HepG2 (cell line): ENCODE measurements around the gene POLR1C. TPM values are rescaled to one million over a fixed set of nuclear protein-coding genes. Genes with fewer than 3 reads are reported as not detected.

Experiments used
- KDM5A ChIP-seq: fragments of 200-600 bp; sonication (generic); IDR thresholded peaks from 2 replicates; pipeline ENCODE4 v1.7.0; 2018; ENCODE audit warnings: antibody characterized with exemption, mild to moderate bottlenecking, low read length, borderline replicate concordance
- POLR2AphosphoS5 ChIP-seq: IDR thresholded peaks from 2 replicates; pipeline ENCODE4 v1.6.1; 2012; ENCODE audit warnings: low read depth, low read length
- RAD21 ChIP-seq: fragments of 450-650 bp; formaldehyde crosslinking; IDR thresholded peaks from 2 replicates; pipeline ENCODE4 v1.5.0; 2020; ENCODE audit warnings: mild to moderate bottlenecking
- RNF2 ChIP-seq: fragments of 450-650 bp; conservative IDR thresholded peaks from 2 replicates; pipeline ENCODE4 v1.6.1; 2016; ENCODE audit warnings: low read depth
- SAFB2 ChIP-seq: sonication (generic); formaldehyde crosslinking; IDR thresholded peaks from 2 replicates; pipeline ENCODE4 v1.5.1; 2020; ENCODE audit warnings: missing genetic modification reagents, low read depth, mild to moderate bottlenecking, borderline replicate concordance
- ZNF331 ChIP-seq: sonication (generic); formaldehyde crosslinking; IDR thresholded peaks from 2 replicates; pipeline ENCODE4 v1.4.0; 2020; ENCODE audit warnings: missing genetic modification reagents
- ZNF556 ChIP-seq: sonication (generic); formaldehyde crosslinking; IDR thresholded peaks from 2 replicates; pipeline ENCODE4 v1.4.0; 2020; ENCODE audit warnings: mild to moderate bottlenecking, missing genetic modification reagents, borderline replicate concordance
- ZNF569 ChIP-seq: sonication (generic); formaldehyde crosslinking; IDR thresholded peaks from 2 replicates; pipeline ENCODE4 v1.5.0; 2020; ENCODE audit warnings: mild to moderate bottlenecking, missing genetic modification reagents, moderate library complexity, borderline replicate concordance
- polyA plus RNA-seq, 8 experiments: library from polyadenylated mRNA; depleted of rRNA in 3 of 8; stranded (reverse) in 7 of 8; unstranded in 1 of 8; fragments of >200 nt; fragmentation: Illumina TruSeq in 4 of 8; extraction: Trizol in 4 of 8; gene quantifications; 2 replicates each; pipeline versions ENCODE4 v1.2.1 to v1.2.3, GENCODE V29; 2011 to 2016; ENCODE audit warnings: low read depth in 4 of 8, missing spikeins in 1 of 8, mixed read lengths in 1 of 8; ENCODE audit not compliant: insufficient read depth in 1 of 8
- total RNA-seq, 5 experiments: library from RNA; depleted of rRNA; stranded (reverse); fragments of >200 nt; fragmentation: Illumina TruSeq; extraction: Trizol; gene quantifications; 2 replicates each; pipeline ENCODE4 v1.2.3, GENCODE V29; 2016; ENCODE audit warnings: low read depth in 1 of 5
- TF ChIP-seq, protein P1 (sequence below): sonication (generic); formaldehyde crosslinking; IDR thresholded peaks from 2 replicates; pipeline ENCODE4 v1.8.1; 2022; ENCODE audit warnings: low read depth, mild to moderate bottlenecking, missing genetic modification reagents
- TF ChIP-seq, protein P2 (sequence below): sonication (generic); formaldehyde crosslinking; IDR thresholded peaks from 2 replicates; pipeline ENCODE4 v1.4.0; 2020; ENCODE audit warnings: missing genetic modification reagents, borderline replicate concordance
- TF ChIP-seq, protein P3 (sequence below): sonication (generic); formaldehyde crosslinking; IDR thresholded peaks from 2 replicates; pipeline ENCODE4 v1.5.0; 2020; ENCODE audit warnings: mild to moderate bottlenecking, missing genetic modification reagents, borderline replicate concordance
- TF ChIP-seq, protein P4 (sequence below): sonication (generic); formaldehyde crosslinking; IDR thresholded peaks from 2 replicates; pipeline ENCODE4 v1.4.0; 2020; ENCODE audit warnings: missing genetic modification reagents, mild to moderate bottlenecking, borderline replicate concordance
- TF ChIP-seq, protein P5 (sequence below): sonication (generic); formaldehyde crosslinking; IDR thresholded peaks from 2 replicates; pipeline ENCODE4 v1.4.0; 2020; ENCODE audit warnings: low read depth, mild to moderate bottlenecking, missing genetic modification reagents
- TF ChIP-seq, protein P6 (sequence below): IDR thresholded peaks from 2 replicates; pipeline ENCODE4 v1.6.1; 2016; ENCODE audit warnings: low read depth, control low read depth

Gene POLR1C
- total and polyA plus RNA-seq, 2 of the 13 experiments (the other 11 are each of a cell fraction or from before 2014, with no cell fraction given) = 62.6 to 72.2 TPM

DNA sequence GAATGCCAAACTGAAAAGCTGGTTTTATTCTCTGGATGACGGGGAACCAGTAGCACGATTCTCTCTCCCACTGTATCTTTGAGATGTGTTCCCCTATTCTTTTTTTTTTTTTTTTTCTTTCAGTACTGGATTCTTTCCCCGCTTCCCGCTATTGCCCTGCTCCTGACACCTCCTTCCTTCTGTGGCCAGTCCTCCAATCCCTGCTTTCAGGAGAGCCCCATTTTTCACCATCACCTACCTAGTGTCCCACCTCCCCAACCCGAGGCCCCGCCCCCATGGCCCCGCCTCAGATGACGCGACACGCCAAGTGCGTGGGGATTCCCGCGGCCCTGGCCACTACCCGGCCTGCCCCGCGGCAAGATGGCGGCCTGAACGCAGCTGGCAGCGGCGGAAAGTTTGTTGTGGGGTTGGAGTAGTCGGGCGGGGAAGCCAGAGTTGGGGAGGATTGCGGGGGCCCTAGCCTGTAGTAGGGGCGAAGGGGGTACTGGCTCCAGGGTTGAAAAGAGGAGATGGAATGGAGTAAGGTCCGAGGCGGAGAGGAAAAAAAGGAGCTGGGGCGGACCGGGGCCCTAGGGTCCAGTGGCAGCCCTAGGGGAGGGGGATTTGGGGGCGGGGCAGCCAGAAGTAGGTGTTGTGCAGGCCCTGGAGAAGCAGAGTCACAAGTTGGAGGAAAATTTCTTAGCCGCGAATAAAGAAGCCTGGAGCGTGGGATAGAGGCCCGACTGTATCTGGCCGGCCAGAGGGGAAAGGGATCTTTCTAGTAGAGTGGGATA is 39.5 kb upstream of the POLR1C start, which contains the start of gene TJAP1 (continued):
- TF ChIP-seq, protein P1, sequence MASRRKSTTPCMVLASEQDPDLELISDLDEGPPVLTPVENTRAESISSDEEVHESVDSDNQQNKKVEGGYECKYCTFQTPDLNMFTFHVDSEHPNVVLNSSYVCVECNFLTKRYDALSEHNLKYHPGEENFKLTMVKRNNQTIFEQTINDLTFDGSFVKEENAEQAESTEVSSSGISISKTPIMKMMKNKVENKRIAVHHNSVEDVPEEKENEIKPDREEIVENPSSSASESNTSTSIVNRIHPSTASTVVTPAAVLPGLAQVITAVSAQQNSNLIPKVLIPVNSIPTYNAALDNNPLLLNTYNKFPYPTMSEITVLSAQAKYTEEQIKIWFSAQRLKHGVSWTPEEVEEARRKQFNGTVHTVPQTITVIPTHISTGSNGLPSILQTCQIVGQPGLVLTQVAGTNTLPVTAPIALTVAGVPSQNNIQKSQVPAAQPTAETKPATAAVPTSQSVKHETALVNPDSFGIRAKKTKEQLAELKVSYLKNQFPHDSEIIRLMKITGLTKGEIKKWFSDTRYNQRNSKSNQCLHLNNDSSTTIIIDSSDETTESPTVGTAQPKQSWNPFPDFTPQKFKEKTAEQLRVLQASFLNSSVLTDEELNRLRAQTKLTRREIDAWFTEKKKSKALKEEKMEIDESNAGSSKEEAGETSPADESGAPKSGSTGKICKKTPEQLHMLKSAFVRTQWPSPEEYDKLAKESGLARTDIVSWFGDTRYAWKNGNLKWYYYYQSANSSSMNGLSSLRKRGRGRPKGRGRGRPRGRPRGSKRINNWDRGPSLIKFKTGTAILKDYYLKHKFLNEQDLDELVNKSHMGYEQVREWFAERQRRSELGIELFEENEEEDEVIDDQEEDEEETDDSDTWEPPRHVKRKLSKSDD (CRISPR knock-in tag) = peak; percentile 75; the same call in 1 of the 2 replicates
- TF ChIP-seq RNF2 (no peak), ZNF569 (no peak), POLR2AphosphoS5 (peak; percentile 96), RAD21 (CRISPR knock-in tag) (no peak), ZNF331 (peak; percentile 59; the same call in 1 of the 2 replicates), ZNF556 (CRISPR knock-in tag) (peak; percentile 90; the same call in 1 of the 2 replicates), SAFB2 (CRISPR knock-in tag) (no peak), KDM5A (peak; percentile 92)
- TF ChIP-seq, protein P2, sequence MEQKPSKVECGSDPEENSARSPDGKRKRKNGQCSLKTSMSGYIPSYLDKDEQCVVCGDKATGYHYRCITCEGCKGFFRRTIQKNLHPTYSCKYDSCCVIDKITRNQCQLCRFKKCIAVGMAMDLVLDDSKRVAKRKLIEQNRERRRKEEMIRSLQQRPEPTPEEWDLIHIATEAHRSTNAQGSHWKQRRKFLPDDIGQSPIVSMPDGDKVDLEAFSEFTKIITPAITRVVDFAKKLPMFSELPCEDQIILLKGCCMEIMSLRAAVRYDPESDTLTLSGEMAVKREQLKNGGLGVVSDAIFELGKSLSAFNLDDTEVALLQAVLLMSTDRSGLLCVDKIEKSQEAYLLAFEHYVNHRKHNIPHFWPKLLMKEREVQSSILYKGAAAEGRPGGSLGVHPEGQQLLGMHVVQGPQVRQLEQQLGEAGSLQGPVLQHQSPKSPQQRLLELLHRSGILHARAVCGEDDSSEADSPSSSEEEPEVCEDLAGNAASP (CRISPR knock-in tag) = 0 out of 2 replicates have a peak, but pooled peaks have one; percentile 39
- TF ChIP-seq, protein P3, sequence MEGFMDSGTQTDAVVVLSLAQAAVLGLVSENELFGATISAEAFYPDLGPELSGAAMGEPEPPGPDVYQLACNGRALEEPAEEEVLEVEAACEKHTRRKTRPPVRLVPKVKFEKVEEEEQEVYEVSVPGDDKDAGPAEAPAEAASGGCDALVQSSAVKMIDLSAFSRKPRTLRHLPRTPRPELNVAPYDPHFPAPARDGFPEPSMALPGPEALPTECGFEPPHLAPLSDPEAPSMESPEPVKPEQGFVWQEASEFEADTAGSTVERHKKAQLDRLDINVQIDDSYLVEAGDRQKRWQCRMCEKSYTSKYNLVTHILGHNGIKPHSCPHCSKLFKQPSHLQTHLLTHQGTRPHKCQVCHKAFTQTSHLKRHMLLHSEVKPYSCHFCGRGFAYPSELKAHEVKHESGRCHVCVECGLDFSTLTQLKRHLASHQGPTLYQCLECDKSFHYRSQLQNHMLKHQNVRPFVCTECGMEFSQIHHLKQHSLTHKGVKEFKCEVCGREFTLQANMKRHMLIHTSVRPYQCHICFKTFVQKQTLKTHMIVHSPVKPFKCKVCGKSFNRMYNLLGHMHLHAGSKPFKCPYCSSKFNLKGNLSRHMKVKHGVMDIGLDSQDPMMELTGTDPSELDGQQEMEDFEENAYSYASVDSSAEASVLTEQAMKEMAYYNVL (CRISPR knock-in tag) = no peak
- TF ChIP-seq, protein P4, sequence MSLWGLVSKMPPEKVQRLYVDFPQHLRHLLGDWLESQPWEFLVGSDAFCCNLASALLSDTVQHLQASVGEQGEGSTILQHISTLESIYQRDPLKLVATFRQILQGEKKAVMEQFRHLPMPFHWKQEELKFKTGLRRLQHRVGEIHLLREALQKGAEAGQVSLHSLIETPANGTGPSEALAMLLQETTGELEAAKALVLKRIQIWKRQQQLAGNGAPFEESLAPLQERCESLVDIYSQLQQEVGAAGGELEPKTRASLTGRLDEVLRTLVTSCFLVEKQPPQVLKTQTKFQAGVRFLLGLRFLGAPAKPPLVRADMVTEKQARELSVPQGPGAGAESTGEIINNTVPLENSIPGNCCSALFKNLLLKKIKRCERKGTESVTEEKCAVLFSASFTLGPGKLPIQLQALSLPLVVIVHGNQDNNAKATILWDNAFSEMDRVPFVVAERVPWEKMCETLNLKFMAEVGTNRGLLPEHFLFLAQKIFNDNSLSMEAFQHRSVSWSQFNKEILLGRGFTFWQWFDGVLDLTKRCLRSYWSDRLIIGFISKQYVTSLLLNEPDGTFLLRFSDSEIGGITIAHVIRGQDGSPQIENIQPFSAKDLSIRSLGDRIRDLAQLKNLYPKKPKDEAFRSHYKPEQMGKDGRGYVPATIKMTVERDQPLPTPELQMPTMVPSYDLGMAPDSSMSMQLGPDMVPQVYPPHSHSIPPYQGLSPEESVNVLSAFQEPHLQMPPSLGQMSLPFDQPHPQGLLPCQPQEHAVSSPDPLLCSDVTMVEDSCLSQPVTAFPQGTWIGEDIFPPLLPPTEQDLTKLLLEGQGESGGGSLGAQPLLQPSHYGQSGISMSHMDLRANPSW = 0 out of 2 replicates have a peak, but pooled peaks have one; percentile 34
- TF ChIP-seq, protein P5, sequence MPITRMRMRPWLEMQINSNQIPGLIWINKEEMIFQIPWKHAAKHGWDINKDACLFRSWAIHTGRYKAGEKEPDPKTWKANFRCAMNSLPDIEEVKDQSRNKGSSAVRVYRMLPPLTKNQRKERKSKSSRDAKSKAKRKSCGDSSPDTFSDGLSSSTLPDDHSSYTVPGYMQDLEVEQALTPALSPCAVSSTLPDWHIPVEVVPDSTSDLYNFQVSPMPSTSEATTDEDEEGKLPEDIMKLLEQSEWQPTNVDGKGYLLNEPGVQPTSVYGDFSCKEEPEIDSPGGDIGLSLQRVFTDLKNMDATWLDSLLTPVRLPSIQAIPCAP (CRISPR knock-in tag) = no peak
- TF ChIP-seq, protein P6, sequence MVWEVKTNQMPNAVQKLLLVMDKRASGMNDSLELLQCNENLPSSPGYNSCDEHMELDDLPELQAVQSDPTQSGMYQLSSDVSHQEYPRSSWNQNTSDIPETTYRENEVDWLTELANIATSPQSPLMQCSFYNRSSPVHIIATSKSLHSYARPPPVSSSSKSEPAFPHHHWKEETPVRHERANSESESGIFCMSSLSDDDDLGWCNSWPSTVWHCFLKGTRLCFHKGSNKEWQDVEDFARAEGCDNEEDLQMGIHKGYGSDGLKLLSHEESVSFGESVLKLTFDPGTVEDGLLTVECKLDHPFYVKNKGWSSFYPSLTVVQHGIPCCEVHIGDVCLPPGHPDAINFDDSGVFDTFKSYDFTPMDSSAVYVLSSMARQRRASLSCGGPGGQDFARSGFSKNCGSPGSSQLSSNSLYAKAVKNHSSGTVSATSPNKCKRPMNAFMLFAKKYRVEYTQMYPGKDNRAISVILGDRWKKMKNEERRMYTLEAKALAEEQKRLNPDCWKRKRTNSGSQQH (CRISPR knock-in tag) = peak; percentile 64; the same call in 1 of the 2 replicates
